OCI-LY3 (cell line): ENCODE measurements around the gene MAP2K3.
A peak's percentile ranks its signal among the peaks of the same experiment; 100 is the strongest.

ENCODE experiments used
- H2AFZ ChIP-seq: fragments of 200-600, 300-600 bp; shearing (Covaris generic); 2 replicates; pipeline ENCODE4 v1.6.0; 2014; ENCODE audit warnings: antibody characterized with exemption, low read depth, low read length
- H3K27ac ChIP-seq: fragments of 200-600, 300-600 bp; sonication (generic); 2 replicates; pipeline ENCODE4 v1.5.1; 2014; ENCODE audit warnings: mild to moderate bottlenecking, low read length, moderate library complexity, mixed read lengths
- H3K27me3 ChIP-seq: fragments of 200-600, 300-600 bp; sonication (generic); 2 replicates; pipeline ENCODE4 v1.6.1; 2014; ENCODE audit warnings: low read depth, low read length, mixed read lengths
- H3K36me3 ChIP-seq: fragments of 200-600, 300-600 bp; sonication (generic); replicated peaks from 2 replicates; pipeline ENCODE3; 2014; ENCODE audit warnings: low read depth, low read length, mixed read lengths
- H3K4me1 ChIP-seq: fragments of 300-600, 200-600 bp; sonication (generic); 2 replicates; pipeline ENCODE4 v1.6.1; 2014; ENCODE audit warnings: low read length, mixed read lengths
- H3K4me2 ChIP-seq: fragments of 200-600, 300-600 bp; sonication (generic); 2 replicates; pipeline ENCODE4 v1.6.1; 2014; ENCODE audit warnings: low read length, mixed read lengths
- H3K4me3 ChIP-seq: fragments of 300-600, 200-600 bp; sonication (generic); 2 replicates; pipeline ENCODE4 v1.5.1; 2014; ENCODE audit warnings: antibody characterized with exemption, mild to moderate bottlenecking, low read length, moderate library complexity
- H3K79me2 ChIP-seq: fragments of 300-600, 200-600 bp; shearing (Covaris generic); 2 replicates; pipeline ENCODE4 v1.6.1; 2014; ENCODE audit warnings: mild to moderate bottlenecking, low read length, mixed read lengths
- H3K9ac ChIP-seq: fragments of 300-600, 200-600 bp; shearing (Covaris generic); 2 replicates; pipeline ENCODE4 v1.6.0; 2014; ENCODE audit warnings: mild to moderate bottlenecking, low read length, moderate library complexity
- H3K9me3 ChIP-seq: fragments of 200-600, 300-600 bp; shearing (Covaris generic); 2 replicates; pipeline ENCODE4 v1.6.1; 2014; ENCODE audit warnings: low read length, mixed read lengths; ENCODE audit not compliant: insufficient read depth
- H4K20me1 ChIP-seq: fragments of 200-600, 300-600 bp; sonication (generic); 2 replicates; pipeline ENCODE4 v1.6.1; 2016; ENCODE audit warnings: low read length, mixed read lengths; ENCODE audit not compliant: insufficient read depth
- EZH2phosphoT487 ChIP-seq: fragments of 200-600 bp; shearing (Covaris generic); IDR thresholded peaks from 2 replicates; pipeline ENCODE4 v1.6.1; 2018; ENCODE audit warnings: antibody characterized with exemption, mixed run types, low read depth
- TF ChIP-seq, protein P1 (sequence below): fragments of 200-600, 300-600 bp; sonication (generic); IDR thresholded peaks from 2 replicates; pipeline ENCODE4 v1.5.1; 2014; ENCODE audit warnings: antibody characterized with exemption, low read length, low read depth

The MAP2K3 gene

GRCh38 chr17:21275047-21275578, 9.4 kb upstream of the MAP2K3 start:
- Histone ChIP-seq H3K36me3 (no peaks in the 10 kb centered on the region), H3K79me2 (no peaks in the 10 kb centered on the region), H3K27ac (no peak overlapping the region), H3K4me1 (no peaks in the 10 kb centered on the region), H3K27me3 (no peaks in the 10 kb centered on the region), H2AFZ (no peak overlapping the region), H3K9me3 (no peaks in the 10 kb centered on the region), H3K9ac (peak overlapping the region; percentile 51), H3K4me3 (peak overlapping the region; percentile 82), H3K4me2 (peak overlapping the region; percentile 75), H4K20me1 (no peaks in the 10 kb centered on the region)
- TF ChIP-seq, protein P1, sequence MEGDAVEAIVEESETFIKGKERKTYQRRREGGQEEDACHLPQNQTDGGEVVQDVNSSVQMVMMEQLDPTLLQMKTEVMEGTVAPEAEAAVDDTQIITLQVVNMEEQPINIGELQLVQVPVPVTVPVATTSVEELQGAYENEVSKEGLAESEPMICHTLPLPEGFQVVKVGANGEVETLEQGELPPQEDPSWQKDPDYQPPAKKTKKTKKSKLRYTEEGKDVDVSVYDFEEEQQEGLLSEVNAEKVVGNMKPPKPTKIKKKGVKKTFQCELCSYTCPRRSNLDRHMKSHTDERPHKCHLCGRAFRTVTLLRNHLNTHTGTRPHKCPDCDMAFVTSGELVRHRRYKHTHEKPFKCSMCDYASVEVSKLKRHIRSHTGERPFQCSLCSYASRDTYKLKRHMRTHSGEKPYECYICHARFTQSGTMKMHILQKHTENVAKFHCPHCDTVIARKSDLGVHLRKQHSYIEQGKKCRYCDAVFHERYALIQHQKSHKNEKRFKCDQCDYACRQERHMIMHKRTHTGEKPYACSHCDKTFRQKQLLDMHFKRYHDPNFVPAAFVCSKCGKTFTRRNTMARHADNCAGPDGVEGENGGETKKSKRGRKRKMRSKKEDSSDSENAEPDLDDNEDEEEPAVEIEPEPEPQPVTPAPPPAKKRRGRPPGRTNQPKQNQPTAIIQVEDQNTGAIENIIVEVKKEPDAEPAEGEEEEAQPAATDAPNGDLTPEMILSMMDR, result no peak
- no peak for TF ChIP-seq EZH2phosphoT487

- Histone ChIP-seq H3K9me3 (no peaks in the 10 kb centered on the region), H3K36me3 (no peaks in the 10 kb centered on the region), H3K4me1 (no peaks in the 10 kb centered on the region), H3K9ac (peak overlapping the region; percentile 51), H3K27ac (no peak overlapping the region), H3K79me2 (no peaks in the 10 kb centered on the region), H3K4me2 (peak overlapping the region; percentile 75), H2AFZ (no peak overlapping the region), H3K4me3 (peak overlapping the region; percentile 82), H3K27me3 (no peaks in the 10 kb centered on the region), H4K20me1 (no peaks in the 10 kb centered on the region)
- TF ChIP-seq, protein P1, result no peak
- TF ChIP-seq EZH2phosphoT487, result no peak
Observed at GRCh38 chr17:21275579-21276263, 8.8 kb upstream of the MAP2K3 start.

- H3K27me3 ChIP-seq, result no peaks in the 10 kb centered on the region
- H3K4me1 ChIP-seq, result no peaks in the 10 kb centered on the region
- H3K79me2 ChIP-seq, result no peaks in the 10 kb centered on the region
- peak overlapping the region; percentile 75 for H3K4me2 ChIP-seq
- H3K9ac ChIP-seq, result peak overlapping the region; percentile 32; the same call in 1 of the 2 replicates
- TF ChIP-seq EZH2phosphoT487, result no peak
- TF ChIP-seq, protein P1, result no peak
- H3K9me3 ChIP-seq, result no peaks in the 10 kb centered on the region
- H3K36me3 ChIP-seq, result no peaks in the 10 kb centered on the region
- no peak overlapping the region for H3K27ac ChIP-seq
- H4K20me1 ChIP-seq, result no peaks in the 10 kb centered on the region
- no peak overlapping the region for H2AFZ ChIP-seq
- H3K4me3 ChIP-seq, result peak overlapping the region; percentile 82
Observed at GRCh38 chr17:21276264-21276588, 8.3 kb upstream of the MAP2K3 start.

- no peak overlapping the region for H3K9ac ChIP-seq
- no peaks in the 10 kb centered on the region for H3K79me2 ChIP-seq
- TF ChIP-seq, protein P1, result no peak
- no peak for TF ChIP-seq EZH2phosphoT487
- no peaks in the 10 kb centered on the region for H3K4me1 ChIP-seq
- H3K36me3 ChIP-seq, result no peaks in the 10 kb centered on the region
- H2AFZ ChIP-seq, result no peak overlapping the region
- H3K9me3 ChIP-seq, result no peaks in the 10 kb centered on the region
- no peak overlapping the region for H3K4me3 ChIP-seq
- no peaks in the 10 kb centered on the region for H3K27me3 ChIP-seq
- no peak overlapping the region for H3K27ac ChIP-seq
- H3K4me2 ChIP-seq, result no peak overlapping the region
- no peaks in the 10 kb centered on the region for H4K20me1 ChIP-seq
Observed at GRCh38 chr17:21277332-21277731, 7.2 kb upstream of the MAP2K3 start.
